Astrocyte (in vitro differentiated cells and primary cell): ENCODE results near the gene ANKRD42. TPM values are rescaled to one million over a fixed set of nuclear protein-coding genes. Genes with fewer than 3 reads are reported as not detected.

Experiments
- DNase-seq: peaks from one replicate; pipeline ENCODE4 v3.0.0-alpha.2; 2010; ENCODE audit warnings: low read depth
- FAIRE-seq: peaks from 2 replicates; lab custom pipeline; 2011; peaks lifted over from hg19 to GRCh38; lab: Jason Lieb, UNC
- H2AFZ ChIP-seq: 2 replicates; pipeline ENCODE4 v1.6.0; 2012; ENCODE audit warnings: low read depth, low read length, inconsistent platforms
- H3K27ac ChIP-seq: 2 replicates; pipeline ENCODE4 v1.5.1; 2011; ENCODE audit warnings: low read depth, low read length, inconsistent platforms
- H3K27me3 ChIP-seq: 2 replicates; pipeline ENCODE4 v1.6.0; 2011; ENCODE audit warnings: low read length, inconsistent platforms; ENCODE audit not compliant: insufficient read depth
- H3K36me3 ChIP-seq: 2 replicates; pipeline ENCODE4 v1.5.1; 2011; ENCODE audit warnings: low read length, inconsistent platforms; ENCODE audit not compliant: insufficient read depth
- H3K4me1 ChIP-seq: 2 replicates; pipeline ENCODE4 v1.5.1; 2011; ENCODE audit warnings: low read length, inconsistent platforms; ENCODE audit not compliant: insufficient read depth
- H3K4me2 ChIP-seq: 2 replicates; pipeline ENCODE4 v1.6.0; 2012; ENCODE audit warnings: low read length, inconsistent platforms
- H3K4me3 ChIP-seq: 2 replicates; pipeline ENCODE4 v1.5.1; 2011; ENCODE audit warnings: low read depth, mild to moderate bottlenecking, low read length, inconsistent platforms; ENCODE audit not compliant: insufficient read depth
- H3K79me2 ChIP-seq: 2 replicates; pipeline ENCODE4 v1.6.0; 2012; ENCODE audit warnings: mild to moderate bottlenecking, low read length, inconsistent platforms; ENCODE audit not compliant: insufficient read depth
- H3K9ac ChIP-seq: 2 replicates; pipeline ENCODE4 v1.6.0; 2012; ENCODE audit warnings: mild to moderate bottlenecking, low read length, inconsistent platforms
- H3K9me3 ChIP-seq: 2 replicates; pipeline ENCODE4 v1.5.1; 2012; ENCODE audit warnings: low read depth, mild to moderate bottlenecking, low read length, inconsistent platforms; ENCODE audit not compliant: insufficient read depth
- H4K20me1 ChIP-seq: 2 replicates; pipeline ENCODE4 v1.6.0; 2012; ENCODE audit warnings: low read length, inconsistent platforms; ENCODE audit not compliant: insufficient read depth
- H3K27ac Mint-ChIP-seq: one replicate; pipeline ENCODE4 v1.8.0; 2021; ENCODE audit warnings: mild to moderate bottlenecking, mixed read lengths; ENCODE audit not compliant: unreplicated experiment
- H3K27me3 Mint-ChIP-seq: one replicate; pipeline ENCODE4 v1.8.0; 2021; ENCODE audit warnings: low read depth, mixed read lengths; ENCODE audit not compliant: unreplicated experiment
- H3K36me3 Mint-ChIP-seq: one replicate; pipeline ENCODE4 v1.8.0; 2021; ENCODE audit warnings: low read depth, mixed read lengths; ENCODE audit not compliant: unreplicated experiment
- H3K4me1 Mint-ChIP-seq: one replicate; pipeline ENCODE4 v1.8.0; 2021; ENCODE audit warnings: low read depth, mixed read lengths; ENCODE audit not compliant: unreplicated experiment
- H3K4me3 Mint-ChIP-seq: one replicate; pipeline ENCODE4 v1.8.0; 2021; ENCODE audit warnings: mild to moderate bottlenecking, moderate library complexity, mixed read lengths; ENCODE audit not compliant: unreplicated experiment
- H3K9me3 Mint-ChIP-seq: one replicate; pipeline ENCODE4 v1.8.0; 2021; ENCODE audit warnings: mild to moderate bottlenecking, mixed read lengths; ENCODE audit not compliant: unreplicated experiment
- CTCF ChIP-seq: IDR thresholded peaks from 2 replicates; pipeline ENCODE4 v1.5.1; 2011; ENCODE audit warnings: low read depth, mild to moderate bottlenecking, inconsistent platforms, low read length, moderate library complexity; ENCODE audit not compliant: insufficient read depth
- EZH2 ChIP-seq: IDR thresholded peaks from 2 replicates; pipeline ENCODE4 v1.6.1; 2012; ENCODE audit warnings: mild to moderate bottlenecking, low read length, inconsistent platforms; ENCODE audit not compliant: insufficient read depth
- total RNA-seq: library from RNA; stranded (reverse); gene quantifications from 2 replicates; pipeline ENCODE4 v1.2.1, GENCODE V29; 2021

ANKRD42 gene
- total RNA-seq, 1 donor from 2014 or later: 15.0 TPM

DNA sequence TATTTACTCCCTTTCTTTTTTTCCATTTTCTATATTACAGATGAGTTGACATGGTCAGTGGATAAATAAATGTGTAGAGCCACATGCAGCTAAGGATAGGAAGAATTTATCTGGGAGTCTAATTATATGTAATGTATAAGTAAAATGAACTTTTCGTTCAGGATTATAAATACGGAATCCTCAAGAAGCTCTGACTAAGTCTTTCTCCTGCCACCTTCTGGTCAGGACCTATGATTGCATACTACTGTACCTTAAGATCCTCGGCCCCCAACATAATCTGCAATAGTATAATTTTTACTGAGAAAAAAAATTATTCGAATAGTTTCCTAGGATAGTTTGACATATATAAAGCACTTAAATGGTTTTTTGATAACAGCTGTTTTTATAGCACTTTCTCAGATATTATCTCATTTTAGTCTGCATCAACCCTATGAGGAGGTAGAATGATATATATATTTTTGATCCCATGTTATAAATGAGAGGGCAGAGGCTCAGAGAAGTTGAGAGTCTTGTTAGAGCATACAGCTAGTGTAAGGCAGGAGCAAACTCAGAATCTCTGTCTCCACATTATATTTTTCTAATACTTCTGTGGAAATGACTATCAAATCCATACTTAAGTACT is 56.6 kb downstream of the ANKRD42 start:
- Mint-ChIP-seq H3K4me1 (peaks cover under 1% of the 10 kb centered on the region), H3K4me3 (no peak overlapping the region), H3K9me3 (no peaks in the 10 kb centered on the region), H3K27me3 (no peaks in the 10 kb centered on the region), H3K36me3 (peaks cover 5% of the 10 kb centered on the region), H3K27ac (no peak overlapping the region)
- no peak overlapping the region for H3K27ac ChIP-seq
- H3K9ac ChIP-seq: no peak overlapping the region
- no peaks in the 10 kb centered on the region for H4K20me1 ChIP-seq
- no peaks in the 10 kb centered on the region for H3K27me3 ChIP-seq
- no peak overlapping the region for H3K4me2 ChIP-seq
- TF ChIP-seq CTCF: peak; percentile 65
- TF ChIP-seq EZH2: no peak
- H3K9me3 ChIP-seq: no peaks in the 10 kb centered on the region
- H3K4me3 ChIP-seq: no peak overlapping the region
- H3K79me2 ChIP-seq: no peaks in the 10 kb centered on the region
- FAIRE-seq: no peak
- H3K36me3 ChIP-seq: peaks cover under 1% of the 10 kb centered on the region
- H2AFZ ChIP-seq: no peak overlapping the region
- no peaks in the 10 kb centered on the region for H3K4me1 ChIP-seq
- DNase-seq: no peak

GRCh38 chr11:83252266-83252665 is 58.8 kb downstream of the ANKRD42 start:
- Mint-ChIP-seq H3K27me3 (no peaks in the 10 kb centered on the region), H3K36me3 (peaks cover 5% of the 10 kb centered on the region), H3K9me3 (no peaks in the 10 kb centered on the region), H3K4me3 (no peak overlapping the region), H3K4me1 (peaks cover 13% of the 10 kb centered on the region), H3K27ac (no peak overlapping the region)
- peaks cover 3% of the 10 kb centered on the region for H3K4me1 ChIP-seq
- H3K27me3 ChIP-seq: no peaks in the 10 kb centered on the region
- H2AFZ ChIP-seq: no peak overlapping the region
- no peaks in the 10 kb centered on the region for H3K79me2 ChIP-seq
- no peak for FAIRE-seq
- no peak overlapping the region for H3K4me3 ChIP-seq
- no peak overlapping the region for H3K27ac ChIP-seq
- H3K9me3 ChIP-seq: no peaks in the 10 kb centered on the region
- H3K9ac ChIP-seq: no peak overlapping the region
- H4K20me1 ChIP-seq: no peaks in the 10 kb centered on the region
- no peak for DNase-seq
- TF ChIP-seq CTCF: no peak
- TF ChIP-seq EZH2: no peak
- H3K36me3 ChIP-seq: peaks cover 7% of the 10 kb centered on the region
- H3K4me2 ChIP-seq: no peak overlapping the region

GRCh38 chr11:83252941-83253340 is 59.4 kb downstream of the ANKRD42 start:
- no peak for TF ChIP-seq CTCF
- TF ChIP-seq EZH2: no peak
- Histone ChIP-seq H3K4me1 (peaks cover 9% of the 10 kb centered on the region), H3K36me3 (peaks cover 7% of the 10 kb centered on the region), H3K27ac (no peak overlapping the region), H3K4me2 (no peak overlapping the region), H3K27me3 (no peaks in the 10 kb centered on the region), H3K9ac (no peak overlapping the region), H2AFZ (no peak overlapping the region), H4K20me1 (no peaks in the 10 kb centered on the region), H3K79me2 (no peaks in the 10 kb centered on the region), H3K4me3 (no peak overlapping the region), H3K9me3 (no peaks in the 10 kb centered on the region)
- H3K9me3 Mint-ChIP-seq: no peaks in the 10 kb centered on the region
- peaks cover 5% of the 10 kb centered on the region for H3K36me3 Mint-ChIP-seq
- FAIRE-seq (no peak), DNase-seq (no peak)
- H3K4me3 Mint-ChIP-seq: no peak overlapping the region
- H3K4me1 Mint-ChIP-seq: peaks cover 19% of the 10 kb centered on the region
- H3K27me3 Mint-ChIP-seq: no peaks in the 10 kb centered on the region
- H3K27ac Mint-ChIP-seq: no peak overlapping the region
